WTC11 (cell line): Measurements from ENCODE around the gene PFN1. TPM values are rescaled to one million over a fixed set of nuclear protein-coding genes. Genes with fewer than 3 reads are reported as not detected.

ENCODE experiments used
- ATF1 ChIP-seq: sonication (generic); formaldehyde crosslinking; IDR thresholded peaks from 2 replicates; pipeline ENCODE4 v1.8.1; 2023; ENCODE audit warnings: mild to moderate bottlenecking, moderate library complexity, missing genetic modification reagents
- ATF2 ChIP-seq: sonication (generic); formaldehyde crosslinking; IDR thresholded peaks from 2 replicates; pipeline ENCODE4 v1.8.1; 2022; ENCODE audit warnings: low read depth, missing genetic modification reagents, borderline replicate concordance
- ATF6 ChIP-seq: sonication (generic); formaldehyde crosslinking; IDR thresholded peaks from 2 replicates; pipeline ENCODE4 v1.8.1; 2023; ENCODE audit warnings: mild to moderate bottlenecking, missing genetic modification reagents
- CREB1 ChIP-seq: sonication (generic); formaldehyde crosslinking; IDR thresholded peaks from 2 replicates; pipeline ENCODE4 v1.8.0; 2023; ENCODE audit warnings: mild to moderate bottlenecking, missing genetic modification reagents
- CREM ChIP-seq: sonication (generic); formaldehyde crosslinking; IDR thresholded peaks from 2 replicates; pipeline ENCODE4 v1.8.1; 2022; ENCODE audit warnings: mild to moderate bottlenecking, missing genetic modification reagents, moderate library complexity
- ELF4 ChIP-seq: sonication (generic); formaldehyde crosslinking; IDR thresholded peaks from 2 replicates; pipeline ENCODE4 v1.8.1; 2022; ENCODE audit warnings: low read depth, mild to moderate bottlenecking, moderate library complexity, missing genetic modification reagents
- ETV6 ChIP-seq: sonication (generic); formaldehyde crosslinking; IDR thresholded peaks from 2 replicates; pipeline ENCODE4 v1.8.1; 2022; ENCODE audit warnings: mild to moderate bottlenecking, missing genetic modification reagents
- FOXP1 ChIP-seq: sonication (generic); formaldehyde crosslinking; IDR thresholded peaks from 2 replicates; pipeline ENCODE4 v1.8.0; 2022; ENCODE audit warnings: missing genetic modification reagents, mild to moderate bottlenecking, moderate library complexity, borderline replicate concordance
- FOXP4 ChIP-seq: sonication (generic); formaldehyde crosslinking; IDR thresholded peaks from 2 replicates; pipeline ENCODE4 v1.8.0; 2022; ENCODE audit warnings: mild to moderate bottlenecking, missing genetic modification reagents
- GRHL2 ChIP-seq: fragments of 250-450 bp; sonication (Bioruptor Pico); IDR thresholded peaks from 2 replicates; pipeline ENCODE4 v1.8.0; 2022; ENCODE audit warnings: mild to moderate bottlenecking, moderate library complexity; ENCODE audit not compliant: insufficient replicate concordance, severe bottlenecking
- KAT7 ChIP-seq: sonication (generic); formaldehyde crosslinking; IDR thresholded peaks from 2 replicates; pipeline ENCODE4 v1.8.1; 2023; ENCODE audit warnings: missing genetic modification reagents, mild to moderate bottlenecking, borderline replicate concordance
- MAX ChIP-seq: sonication (generic); formaldehyde crosslinking; IDR thresholded peaks from 2 replicates; pipeline ENCODE4 v1.8.0; 2022; ENCODE audit warnings: mild to moderate bottlenecking, missing genetic modification reagents
- NFATC4 ChIP-seq: fragments of 250-450 bp; sonication (Bioruptor Pico); IDR thresholded peaks from 2 replicates; pipeline ENCODE4 v1.9.0; 2021; ENCODE audit warnings: mild to moderate bottlenecking
- NR3C1 ChIP-seq: sonication (generic); formaldehyde crosslinking; conservative IDR thresholded peaks from 2 replicates; pipeline ENCODE4 v1.8.1; 2023; ENCODE audit warnings: low read depth, mild to moderate bottlenecking, missing genetic modification reagents
- PRDM15 ChIP-seq: sonication (generic); formaldehyde crosslinking; IDR thresholded peaks from 2 replicates; pipeline ENCODE4 v1.8.0; 2022; ENCODE audit warnings: missing genetic modification reagents
- PRRX2 ChIP-seq: fragments of 250-450 bp; sonication (Bioruptor Pico); IDR thresholded peaks from 2 replicates; pipeline ENCODE4 v1.8.0; 2021; ENCODE audit warnings: mild to moderate bottlenecking
- SMAD4 ChIP-seq: sonication (generic); formaldehyde crosslinking; IDR thresholded peaks from 2 replicates; pipeline ENCODE4 v1.8.0; 2022; ENCODE audit warnings: mild to moderate bottlenecking, missing genetic modification reagents
- SOX15 ChIP-seq: fragments of 250-450 bp; sonication (Bioruptor Pico); IDR thresholded peaks from 2 replicates; pipeline ENCODE4 v1.9.0; 2021; ENCODE audit warnings: mild to moderate bottlenecking
- STAT6 ChIP-seq: sonication (generic); formaldehyde crosslinking; conservative IDR thresholded peaks from 2 replicates; pipeline ENCODE4 v1.8.1; 2023; ENCODE audit warnings: mild to moderate bottlenecking, low read depth, missing genetic modification reagents, moderate library complexity
- TCF7 ChIP-seq: sonication (generic); formaldehyde crosslinking; IDR thresholded peaks from 2 replicates; pipeline ENCODE4 v1.8.0; 2022; ENCODE audit warnings: mild to moderate bottlenecking, low read depth, missing genetic modification reagents, moderate library complexity
- TEAD1 ChIP-seq: sonication (generic); formaldehyde crosslinking; IDR thresholded peaks from 2 replicates; pipeline ENCODE4 v1.8.0; 2022; ENCODE audit warnings: mild to moderate bottlenecking, missing genetic modification reagents
- ZNF138 ChIP-seq: sonication (generic); formaldehyde crosslinking; conservative IDR thresholded peaks from 2 replicates; pipeline ENCODE4 v1.8.1; 2022; ENCODE audit warnings: mild to moderate bottlenecking, moderate library complexity, missing genetic modification reagents
- ZNF232 ChIP-seq: sonication (generic); formaldehyde crosslinking; IDR thresholded peaks from 2 replicates; pipeline ENCODE4 v1.8.0; 2022; ENCODE audit warnings: mild to moderate bottlenecking, missing genetic modification reagents
- ZNF263 ChIP-seq: sonication (generic); formaldehyde crosslinking; IDR thresholded peaks from 2 replicates; pipeline ENCODE4 v1.8.1; 2022; ENCODE audit warnings: low read depth, mild to moderate bottlenecking, moderate library complexity, missing genetic modification reagents
- ZNF671 ChIP-seq: fragments of 250-450 bp; sonication (Bioruptor Pico); IDR thresholded peaks from 2 replicates; pipeline ENCODE4 v1.8.0; 2021; ENCODE audit warnings: mild to moderate bottlenecking
- total RNA-seq: library from RNA; stranded (reverse); gene quantifications from 3 replicates; pipeline ENCODE4 v1.2.3, GENCODE V29; 2021
- TF ChIP-seq, protein P1 (sequence below): sonication (generic); formaldehyde crosslinking; IDR thresholded peaks from 2 replicates; pipeline ENCODE4 v1.8.1; 2023; ENCODE audit warnings: mild to moderate bottlenecking, missing genetic modification reagents

PFN1 gene
- total RNA-seq, 1 experiment from 2014 or later, result 1,289 TPM

DNA sequence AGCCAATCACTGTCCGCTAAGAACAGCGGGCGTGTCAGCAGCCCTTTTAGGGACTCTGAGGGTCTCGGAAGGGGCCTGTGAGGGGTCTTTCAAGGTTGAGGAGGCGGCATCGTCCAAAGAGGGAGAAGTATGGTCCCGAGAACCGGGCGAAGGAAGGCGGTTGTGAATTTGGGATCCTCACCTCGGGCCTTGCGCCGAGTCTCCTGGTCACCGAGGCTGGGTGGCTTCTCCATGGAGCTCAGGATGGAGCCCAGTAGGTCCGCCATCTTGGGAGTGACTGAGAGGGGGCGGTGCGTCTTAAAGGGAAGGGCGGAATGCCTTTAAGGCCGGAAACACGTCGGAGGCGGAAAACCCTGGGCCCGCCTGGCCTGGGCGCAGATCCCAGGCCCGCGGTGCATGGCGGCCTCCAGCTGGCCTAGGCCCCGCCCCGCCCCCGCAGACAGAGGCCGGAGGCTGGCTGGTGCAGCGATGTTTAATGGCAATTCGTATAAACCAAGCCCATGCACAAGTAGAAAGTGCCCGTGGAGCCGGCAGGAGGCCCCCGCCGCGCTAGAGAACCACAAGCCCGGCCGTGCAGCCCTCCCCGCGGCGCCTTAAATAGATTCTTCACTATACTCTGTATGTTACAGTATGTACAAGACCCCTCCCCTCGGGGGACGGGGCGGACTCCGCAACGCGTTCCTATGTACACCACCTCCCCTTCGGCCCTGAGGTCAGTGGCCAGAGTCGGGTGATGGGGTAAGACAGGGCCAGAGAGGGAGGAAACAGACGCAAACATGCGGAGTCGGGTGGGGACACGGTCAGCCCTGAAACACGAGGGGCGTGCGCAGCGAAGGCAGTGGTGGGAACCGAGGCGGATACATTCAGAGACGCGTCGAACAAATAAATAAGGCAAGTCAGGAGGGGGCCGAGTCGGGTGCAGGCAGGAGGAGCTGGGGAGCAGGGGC is 19.5 kb upstream of the PFN1 start, which contains the start of gene SPAG7 (continued):
- no peak for TF ChIP-seq SMAD4 (CRISPR knock-in tag)
- TF ChIP-seq NFATC4 (CRISPR knock-in tag), result no peak
- TF ChIP-seq ZNF138, result no peak
- TF ChIP-seq ATF2 (CRISPR knock-in tag), result no peak
- TF ChIP-seq GRHL2, result no peak
- TF ChIP-seq NR3C1 (CRISPR knock-in tag), result no peak
- peak; percentile 89 for TF ChIP-seq FOXP4
- no peak; the same call in 1 of the 2 replicates for TF ChIP-seq CREB1
- TF ChIP-seq, protein P1, sequence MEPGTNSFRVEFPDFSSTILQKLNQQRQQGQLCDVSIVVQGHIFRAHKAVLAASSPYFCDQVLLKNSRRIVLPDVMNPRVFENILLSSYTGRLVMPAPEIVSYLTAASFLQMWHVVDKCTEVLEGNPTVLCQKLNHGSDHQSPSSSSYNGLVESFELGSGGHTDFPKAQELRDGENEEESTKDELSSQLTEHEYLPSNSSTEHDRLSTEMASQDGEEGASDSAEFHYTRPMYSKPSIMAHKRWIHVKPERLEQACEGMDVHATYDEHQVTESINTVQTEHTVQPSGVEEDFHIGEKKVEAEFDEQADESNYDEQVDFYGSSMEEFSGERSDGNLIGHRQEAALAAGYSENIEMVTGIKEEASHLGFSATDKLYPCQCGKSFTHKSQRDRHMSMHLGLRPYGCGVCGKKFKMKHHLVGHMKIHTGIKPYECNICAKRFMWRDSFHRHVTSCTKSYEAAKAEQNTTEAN (CRISPR knock-in tag), result no peak
- no peak for TF ChIP-seq TCF7 (CRISPR knock-in tag)
- no peak for TF ChIP-seq STAT6 (CRISPR knock-in tag)
- TF ChIP-seq KAT7 (CRISPR knock-in tag), result no peak
- TF ChIP-seq PRRX2 (CRISPR knock-in tag), result no peak
- TF ChIP-seq CREM (CRISPR knock-in tag), result peak; percentile 40; the same call in 1 of the 2 replicates
- TF ChIP-seq SOX15 (CRISPR knock-in tag), result no peak
- TF ChIP-seq PRDM15 (CRISPR knock-in tag), result no peak
- TF ChIP-seq MAX (CRISPR knock-in tag), result peak; percentile 45; the same call in 1 of the 2 replicates
- 0 out of 2 replicates have a peak, but pooled peaks have one; percentile 27 for TF ChIP-seq FOXP1 (CRISPR knock-in tag)
- no peak for TF ChIP-seq ATF6
- no peak for TF ChIP-seq ZNF232 (CRISPR knock-in tag)
- TF ChIP-seq ELF4 (CRISPR knock-in tag), result no peak
- TF ChIP-seq ZNF263 (CRISPR knock-in tag), result no peak
- peak; percentile 81 for TF ChIP-seq TEAD1 (CRISPR knock-in tag)
- no peak for TF ChIP-seq ZNF671 (CRISPR knock-in tag)
- TF ChIP-seq ATF1, result no peak
- peak; percentile 34 for TF ChIP-seq ETV6 (CRISPR knock-in tag)
